Endothelial cell of umbilical vein (primary cell): ENCODE measurements around the gene TTLL12. TPM values are rescaled to one million over a fixed set of nuclear protein-coding genes. Genes with fewer than 3 reads are reported as not detected.

ENCODE experiments used
- Bru-seq: library from RNA; stranded (reverse); fragments of 400-500 nt; gene quantifications from one replicate; lab custom pipeline; 2021; lab: Mats Ljungman, UMichigan
- BruChase-seq, 2 experiments: library from RNA; stranded (reverse); fragments of 400-500 nt; gene quantifications; one replicate each; lab custom pipeline; 2021; lab: Mats Ljungman, UMichigan
- BruUV-seq: library from RNA; stranded (reverse); fragments of 400-500 nt; replicated peaks from 2 replicates; lab custom pipeline; 2021; lab: Mats Ljungman, UMichigan
- CTCF ChIA-PET: fragments of 300-600, 350-600 bp; sonication (Branson Sonifier 250); formaldehyde crosslinking; loops from one replicate; lab custom pipeline; 2021; ENCODE audit warnings: antibody characterized with exemption, inconsistent platforms; lab: Charles Lee
- POLR2A ChIA-PET: fragments of 300-600, 350-600 bp; sonication (Branson Sonifier 250); formaldehyde crosslinking; loops from one replicate; lab custom pipeline; 2021; ENCODE audit warnings: antibody characterized with exemption, inconsistent platforms; lab: Charles Lee
- DNase-seq: peaks from one replicate; pipeline ENCODE4 v3.0.0-alpha.2; 2011; ENCODE audit warnings: low read depth, low spot score
- FAIRE-seq: peaks from 2 replicates; lab custom pipeline; 2011; peaks lifted over from hg19 to GRCh38; lab: Jason Lieb, UNC
- H2AFZ ChIP-seq: 2 replicates; pipeline ENCODE4 v1.6.0; 2012; ENCODE audit warnings: low read depth, low read length, control low read depth, inconsistent platforms
- H3K27ac ChIP-seq: 2 replicates; pipeline ENCODE4 v1.5.1; 2011; ENCODE audit warnings: low read depth, mild to moderate bottlenecking, control low read depth, low read length, moderate library complexity; ENCODE audit not compliant: insufficient read depth
- H3K27me3 ChIP-seq, 2 experiments: 2 replicates each; pipeline versions ENCODE4 v1.6.0 to v1.6.1; 2011; ENCODE audit warnings: low read length in 2 of 2, mixed read lengths in 1 of 2; ENCODE audit not compliant: control insufficient read depth in 2 of 2, insufficient read depth in 2 of 2
- H3K36me3 ChIP-seq, 2 experiments: 2 replicates in 1 of 2; 3 replicates in 1 of 2; pipeline ENCODE4 v1.5.1; 2011; ENCODE audit warnings: low read length in 2 of 2, mild to moderate bottlenecking in 1 of 2, moderate library complexity in 1 of 2; ENCODE audit not compliant: control insufficient read depth in 2 of 2, insufficient read depth in 2 of 2; ENCODE audit errors: extremely low read depth in 1 of 2
- H3K4me1 ChIP-seq: 3 replicates; pipeline ENCODE4 v1.5.1; 2011; ENCODE audit warnings: mild to moderate bottlenecking, low read length; ENCODE audit not compliant: control insufficient read depth, insufficient read depth; ENCODE audit errors: extremely low read depth
- H3K4me2 ChIP-seq: 2 replicates; pipeline ENCODE4 v1.6.1; 2011; ENCODE audit warnings: low read length, control low read depth, mixed read lengths; ENCODE audit not compliant: insufficient read depth
- H3K4me3 ChIP-seq, 3 experiments: fragments of 200-600 bp in 1 of 3; sonication (generic), shearing (Covaris generic) in 1 of 3; replicated peaks in 1 of 3; 2 replicates each; pipeline ENCODE4 v1.5.1; 2011 to 2016; ENCODE audit warnings: control low read depth in 3 of 3, low read length in 3 of 3, mild to moderate bottlenecking in 2 of 3, inconsistent platforms in 1 of 3, low read depth in 1 of 3, moderate library complexity in 1 of 3; ENCODE audit not compliant: insufficient read depth in 1 of 3
- H3K79me2 ChIP-seq: 2 replicates; pipeline ENCODE4 v1.6.0; 2012; ENCODE audit warnings: low read length, inconsistent platforms; ENCODE audit not compliant: control insufficient read depth, insufficient read depth
- H3K9ac ChIP-seq: replicated peaks from 2 replicates; pipeline ENCODE3; 2011; ENCODE audit warnings: low read length, control low read depth; ENCODE audit not compliant: insufficient read depth; ENCODE audit errors: extremely low read depth
- H3K9me1 ChIP-seq: replicated peaks from 3 replicates; pipeline ENCODE4 v1.6.0; 2011; ENCODE audit warnings: mild to moderate bottlenecking, low read length; ENCODE audit not compliant: control insufficient read depth, insufficient read depth; ENCODE audit errors: extremely low read depth
- H3K9me3 ChIP-seq: replicated peaks from 2 replicates; pipeline ENCODE4 v1.5.1; 2012; ENCODE audit warnings: low read length, inconsistent platforms; ENCODE audit not compliant: control insufficient read depth, insufficient read depth
- H4K20me1 ChIP-seq: replicated peaks from 2 replicates; pipeline ENCODE3; 2011; ENCODE audit warnings: mild to moderate bottlenecking, low read length; ENCODE audit not compliant: control insufficient read depth, insufficient read depth; ENCODE audit errors: extremely low read depth
- POLR2A ChIP-seq: IDR thresholded peaks from 2 replicates; pipeline ENCODE4 v1.6.1; 2012; ENCODE audit warnings: low read depth, mild to moderate bottlenecking, control low read depth, low read length
- POLR2AphosphoS5 ChIP-seq: IDR thresholded peaks from 2 replicates; pipeline ENCODE4 v1.6.1; 2012; ENCODE audit warnings: low read depth, mild to moderate bottlenecking, control low read depth, low read length, moderate library complexity; ENCODE audit not compliant: insufficient read depth
- dilution Hi-C: fragments of 300-500 bp; cut with MboI; formaldehyde crosslinking; loops from one replicate; pipeline ENCODE4 v1.15.0; 2019; ENCODE audit warnings: low sequenced_read_pairs; ENCODE audit not compliant: extremely low pct_ligation_motif_present
- intact Hi-C: fragments of 100-400 bp; cut with micrococcal nuclease; formaldehyde crosslinking; loops from one replicate; pipeline ENCODE4 v1.10.0; 2022
- long read RNA-seq: library from polyadenylated mRNA; stranded (forward); transcript quantifications from one replicate; pipeline ENCODE4 v2.0.0, GENCODE V29; 2021
- polyA minus RNA-seq, 3 experiments: library from RNA; depleted of rRNA, polyadenylated mRNA; stranded (reverse); fragments of >200 nt; gene quantifications; 1 replicate in 1 of 3; 2 replicates in 2 of 3; pipeline ENCODE4 v1.2.3, GENCODE V29; 2011
- polyA plus RNA-seq, 4 experiments: library from polyadenylated mRNA; depleted of rRNA in 3 of 4; stranded (reverse) in 3 of 4; unstranded in 1 of 4; fragments of >200 nt; gene quantifications; 2 replicates each; pipeline versions ENCODE4 v1.2.1 to v1.2.3, GENCODE V29; 2011 to 2012; ENCODE audit warnings: missing spikeins in 1 of 4
- total RNA-seq: library from RNA; stranded (reverse); gene quantifications from 2 replicates; pipeline ENCODE4 v1.2.3, GENCODE V29; 2021
- TF ChIP-seq, protein P1 (sequence below), 2 donors: IDR thresholded peaks; 1 replicate in 1 of 2; 2 replicates in 1 of 2; pipeline ENCODE4 v1.5.1; 2011; ENCODE audit warnings: low read length in 2 of 2, mild to moderate bottlenecking in 2 of 2, moderate library complexity in 2 of 2, control low read depth in 1 of 2, inconsistent platforms in 1 of 2, low read depth in 1 of 2; ENCODE audit not compliant: insufficient read depth in 1 of 2; ENCODE audit errors: extremely low read depth in 1 of 2

Gene TTLL12
- total RNA-seq (32.9 and 36.5 TPM in 2 replicates), polyA plus RNA-seq (26.2 and 30.1 TPM in 2 replicates), polyA minus RNA-seq (13.0 and 14.5 TPM in 2 replicates), Bru-seq, nascent RNA (percentile 52 among the genes with signal in this experiment), BruChase-seq, experiment 1, labeled RNA remaining after a 6-hour chase (percentile 63 among the genes with signal in this experiment), BruChase-seq, experiment 2, labeled RNA remaining after a 2-hour chase (percentile 54 among the genes with signal in this experiment)
- 13.7 and 14.3 TPM in 2 replicates for polyA plus RNA-seq (2011; cell fraction: cytosol; rRNA removed)
- 14.1 and 15.3 TPM in 2 replicates for polyA plus RNA-seq (2011; cell fraction: nucleus; rRNA removed)
- 29.6 and 34.1 TPM in 2 replicates for polyA plus RNA-seq (2012)
- polyA minus RNA-seq (2011; cell fraction: cytosol; rRNA and poly(A)+ RNA removed), result 32.1 TPM
- polyA minus RNA-seq (2011; cell fraction: nucleus; rRNA and poly(A)+ RNA removed), result 7.3 and 7.8 TPM in 2 replicates
- long read RNA-seq, transcript TTLL12-201 (14 exons, 3,385 nt), result major isoform, 75 of 110 reads
- long read RNA-seq, partial matches to known transcripts, result 9 of 110 reads
- long read RNA-seq, other reads (novel, unspliced or antisense), result 25 of 110 reads

DNA sequence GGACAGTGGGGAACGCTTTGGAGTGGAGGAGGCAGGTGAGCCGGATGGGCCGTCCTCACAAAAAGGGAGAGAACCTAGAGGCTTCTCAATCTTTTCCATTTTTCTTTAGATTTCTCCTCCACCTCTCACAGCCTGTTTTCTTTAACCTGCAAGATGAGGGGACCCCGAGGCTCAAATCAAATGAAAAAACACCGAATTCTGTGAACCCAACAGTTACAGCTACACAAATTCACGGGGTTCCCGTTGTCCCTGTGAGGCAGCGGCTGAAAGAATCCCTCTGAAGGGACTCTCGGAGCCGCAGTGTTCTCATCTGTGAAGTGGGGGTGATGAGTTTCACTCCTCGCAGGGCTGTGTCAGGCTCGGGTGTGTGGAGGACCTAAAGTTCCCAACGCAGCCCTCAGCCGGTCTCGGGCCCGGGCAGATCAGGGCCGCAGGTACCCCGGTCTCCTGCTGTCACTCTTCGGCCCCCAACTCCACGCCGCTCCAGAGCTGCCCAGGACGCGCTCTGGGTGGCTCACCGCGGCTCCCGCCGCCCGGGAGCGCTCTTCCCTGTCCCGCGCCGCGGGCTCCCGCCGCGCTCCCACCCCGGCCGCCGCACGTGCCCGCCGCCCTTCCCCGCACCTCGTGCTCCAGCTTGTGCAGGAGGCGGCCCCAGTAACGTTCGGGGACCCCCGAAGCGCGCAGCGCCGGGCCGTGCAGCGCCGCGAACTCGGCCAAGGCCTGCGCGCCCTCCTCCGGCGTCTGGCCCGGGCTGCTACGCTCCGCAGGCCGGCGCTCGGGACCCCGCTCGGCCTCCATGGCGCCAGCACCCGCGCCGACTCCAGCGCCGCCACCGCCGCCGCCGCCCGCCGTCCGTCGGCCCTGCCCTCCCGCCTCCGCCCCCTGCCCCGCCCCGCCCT is at the start of gene TTLL12:
Gene TTLL12 (minus strand): TSS at position 863 of the 899 bp plus-strand sequence. CDS start 65 bp downstream, at position 798.
- H3K9ac ChIP-seq, result peak within 1 kb of the TSS; percentile 76
- FAIRE-seq, result peak; percentile 31
- peak; percentile 69 for TF ChIP-seq POLR2AphosphoS5
- TF ChIP-seq, protein P1, sequence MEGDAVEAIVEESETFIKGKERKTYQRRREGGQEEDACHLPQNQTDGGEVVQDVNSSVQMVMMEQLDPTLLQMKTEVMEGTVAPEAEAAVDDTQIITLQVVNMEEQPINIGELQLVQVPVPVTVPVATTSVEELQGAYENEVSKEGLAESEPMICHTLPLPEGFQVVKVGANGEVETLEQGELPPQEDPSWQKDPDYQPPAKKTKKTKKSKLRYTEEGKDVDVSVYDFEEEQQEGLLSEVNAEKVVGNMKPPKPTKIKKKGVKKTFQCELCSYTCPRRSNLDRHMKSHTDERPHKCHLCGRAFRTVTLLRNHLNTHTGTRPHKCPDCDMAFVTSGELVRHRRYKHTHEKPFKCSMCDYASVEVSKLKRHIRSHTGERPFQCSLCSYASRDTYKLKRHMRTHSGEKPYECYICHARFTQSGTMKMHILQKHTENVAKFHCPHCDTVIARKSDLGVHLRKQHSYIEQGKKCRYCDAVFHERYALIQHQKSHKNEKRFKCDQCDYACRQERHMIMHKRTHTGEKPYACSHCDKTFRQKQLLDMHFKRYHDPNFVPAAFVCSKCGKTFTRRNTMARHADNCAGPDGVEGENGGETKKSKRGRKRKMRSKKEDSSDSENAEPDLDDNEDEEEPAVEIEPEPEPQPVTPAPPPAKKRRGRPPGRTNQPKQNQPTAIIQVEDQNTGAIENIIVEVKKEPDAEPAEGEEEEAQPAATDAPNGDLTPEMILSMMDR (IDR thresholded peaks at IDR 0.05; ENCODE audit: extremely low read depth in 1 of 2, insufficient read depth in 1 of 2, low read depth in 1 of 2, low read length in 2 of 2), result no peak
- peak; percentile 66 for TF ChIP-seq POLR2A
- no peaks in the 10 kb centered on the region for H4K20me1 ChIP-seq
- BruUV-seq, result no TSS peak
- peaks cover 2 to 12% of the 10 kb centered on the region in 2 experiments for H3K27me3 ChIP-seq
- peak within 1 kb of the TSS; percentile 91 for H3K4me2 ChIP-seq
- ChIA-PET CTCF (interaction anchor here (1.0 to 1.4 kb wide), 13 partner anchors 11 to 697 kb away, joined by 3 to 30 read pairs (median 5); no protein-coding TSS in a partner anchor), POLR2A (no interaction called here)
- H3K36me3 ChIP-seq, result no peaks in the 10 kb centered on the region
- peak within 1 kb of the TSS; percentile 94 for H2AFZ ChIP-seq
- dilution Hi-C loops, result no loop called here
- H3K9me1 ChIP-seq, result no peaks in the 10 kb centered on the region
- peaks cover 11% of the 10 kb centered on the region for H3K79me2 ChIP-seq
- peak within 1 kb of the TSS; percentile 44 to 74 (median 49) for H3K4me3 ChIP-seq
- intact Hi-C loops, result loop anchor here (1.0 to 5.0 kb wide), 4 partner anchors 34 to 736 kb away; partner anchors contain the start of gene PNPLA3
- peak within 1 kb of the TSS; percentile 82 for H3K27ac ChIP-seq
- H3K9me3 ChIP-seq, result no peaks in the 10 kb centered on the region
- peaks cover 26% of the 10 kb centered on the region for H3K4me1 ChIP-seq
- DNase-seq, result peak; percentile 45
